Uterus (tissue), 4 donors: ENCODE data around the gene CALML6. TPM values are rescaled to one million over a fixed set of nuclear protein-coding genes. Genes with fewer than 3 reads are reported as not detected.

ENCODE experiments used
- DNase-seq, 2 donors: peaks; one replicate each; pipeline ENCODE4 v3.0.0-alpha.2; 2019 to 2020
- H3K27ac ChIP-seq, 2 donors: fragments of 200-600 bp; sonication (generic); 1 replicate in 1 of 2; 2 replicates in 1 of 2; pipeline ENCODE4 v1.5.1; 2016 to 2018
- H3K27me3 ChIP-seq, 2 donors: fragments of 200-600 bp; sonication (generic); one replicate each; pipeline ENCODE4 v1.5.1; 2018 to 2019; ENCODE audit warnings: control low read depth in 1 of 2
- H3K36me3 ChIP-seq, 2 donors: fragments of 200-600 bp; sonication (generic); one replicate each; pipeline ENCODE4 v1.5.1; 2019; ENCODE audit warnings: control low read depth in 1 of 2
- H3K4me1 ChIP-seq, 2 donors: fragments of 200-600 bp; sonication (generic); one replicate each; pipeline ENCODE4 v1.5.1; 2018 to 2019; ENCODE audit warnings: control low read depth in 1 of 2
- H3K4me3 ChIP-seq, 2 donors: fragments of 200-600 bp; sonication (generic); 1 replicate in 1 of 2; 2 replicates in 1 of 2; pipeline ENCODE4 v1.5.1; 2018 to 2019; ENCODE audit warnings: mild to moderate bottlenecking in 1 of 2
- H3K9me3 ChIP-seq, 2 donors: fragments of 200-600 bp; sonication (generic); one replicate each; pipeline ENCODE4 v1.5.1; 2019; ENCODE audit warnings: control low read depth in 1 of 2
- POLR2A ChIP-seq, 2 donors: fragments of 450-650 bp; IDR thresholded peaks; one replicate each; pipeline ENCODE4 v1.6.1; 2016; ENCODE audit warnings: antibody characterized with exemption in 2 of 2, mild to moderate bottlenecking in 1 of 2, moderate library complexity in 1 of 2
- intact Hi-C: fragments of 100-400 bp; cut with DNase I; formaldehyde crosslinking; loops from one replicate; pipeline ENCODE4 v1.15.1; 2023; ENCODE audit warnings: low total_unique reads
- total RNA-seq, 4 donors: library from RNA; depleted of rRNA in 3 of 4; stranded (reverse); fragments of >200 nt in 3 of 4; gene quantifications; one replicate each; pipeline versions ENCODE4 v1.1.0 to v1.2.4, GENCODE V29; 2014 to 2023
- TF ChIP-seq, protein P1 (sequence below), 4 experiments: fragments of 200-600 bp in 2 of 4; fragments of 450-650 bp in 2 of 4; sonication (generic) in 2 of 4; IDR thresholded peaks; one replicate each; pipeline ENCODE4 v1.5.1; 2016 to 2019; ENCODE audit warnings: antibody characterized with exemption in 4 of 4, mild to moderate bottlenecking in 2 of 4, moderate library complexity in 1 of 4
- donor health status: DM: yes; HTN: yes; CAD: no.

CALML6 gene
- total RNA-seq, 4 donors from 2014 or later, result 0.58 TPM; not detected in 3

GRCh38 chr1:1917995-1918900 is 3.2 kb downstream of the CALML6 start:
- Histone ChIP-seq H3K4me3 (peak overlapping the region; percentile 1 to 57), H3K4me1 (peaks cover 0 to 14% of the 10 kb centered on the region in 2 donors), H3K27me3 (no peaks in the 10 kb centered on the region), H3K9me3 (no peaks in the 10 kb centered on the region), H3K36me3 (no peaks in the 10 kb centered on the region), H3K27ac (peak overlapping the region in 1 of 2 donors; percentile 72)
- TF ChIP-seq, protein P1, sequence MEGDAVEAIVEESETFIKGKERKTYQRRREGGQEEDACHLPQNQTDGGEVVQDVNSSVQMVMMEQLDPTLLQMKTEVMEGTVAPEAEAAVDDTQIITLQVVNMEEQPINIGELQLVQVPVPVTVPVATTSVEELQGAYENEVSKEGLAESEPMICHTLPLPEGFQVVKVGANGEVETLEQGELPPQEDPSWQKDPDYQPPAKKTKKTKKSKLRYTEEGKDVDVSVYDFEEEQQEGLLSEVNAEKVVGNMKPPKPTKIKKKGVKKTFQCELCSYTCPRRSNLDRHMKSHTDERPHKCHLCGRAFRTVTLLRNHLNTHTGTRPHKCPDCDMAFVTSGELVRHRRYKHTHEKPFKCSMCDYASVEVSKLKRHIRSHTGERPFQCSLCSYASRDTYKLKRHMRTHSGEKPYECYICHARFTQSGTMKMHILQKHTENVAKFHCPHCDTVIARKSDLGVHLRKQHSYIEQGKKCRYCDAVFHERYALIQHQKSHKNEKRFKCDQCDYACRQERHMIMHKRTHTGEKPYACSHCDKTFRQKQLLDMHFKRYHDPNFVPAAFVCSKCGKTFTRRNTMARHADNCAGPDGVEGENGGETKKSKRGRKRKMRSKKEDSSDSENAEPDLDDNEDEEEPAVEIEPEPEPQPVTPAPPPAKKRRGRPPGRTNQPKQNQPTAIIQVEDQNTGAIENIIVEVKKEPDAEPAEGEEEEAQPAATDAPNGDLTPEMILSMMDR (IDR thresholded peaks at IDR 0.05), result no peak
- TF ChIP-seq POLR2A (IDR thresholded peaks at IDR 0.05), result no peak
- intact Hi-C loops, result no loop called here
- no peak for DNase-seq

DNA sequence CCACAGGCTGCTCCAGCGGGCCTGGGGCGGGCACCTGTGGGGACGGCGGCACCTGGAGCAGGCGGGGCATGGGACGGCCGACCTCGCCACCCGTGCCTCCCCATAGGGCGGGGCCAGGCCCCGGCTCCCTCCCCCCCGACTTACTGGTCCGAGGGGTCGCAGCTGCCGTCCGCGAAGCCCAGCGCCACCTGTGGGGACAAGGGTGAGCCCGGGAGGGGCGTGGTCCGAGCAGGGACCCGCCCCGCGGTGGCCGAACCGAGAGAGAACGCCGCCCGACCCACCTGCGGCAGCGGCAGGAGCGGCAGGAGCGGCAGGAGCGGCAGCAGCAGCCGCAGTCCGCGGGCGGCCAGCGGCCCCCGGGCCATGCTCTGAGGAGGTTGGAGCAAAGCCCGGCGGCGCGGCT is 3.8 kb downstream of the CALML6 start, which contains the start of gene TMEM52:
TSS of gene TMEM52 (minus strand) at position 379 of the 403 bp plus-strand sequence. CDS start at position 365, 14 bp downstream.
- H3K9me3 ChIP-seq, result no peaks in the 10 kb centered on the region
- peaks cover 0 to 14% of the 10 kb centered on the region in 2 donors for H3K4me1 ChIP-seq
- peak within 1 kb of the TSS; percentile 1 to 57 for H3K4me3 ChIP-seq
- H3K27me3 ChIP-seq, result no peaks in the 10 kb centered on the region
- intact Hi-C loops, result no loop called here
- DNase-seq, result no peak
- peak within 1 kb of the TSS in 1 of 2 donors; percentile 72 for H3K27ac ChIP-seq
- TF ChIP-seq, protein P1 (IDR thresholded peaks at IDR 0.05), result no peak
- TF ChIP-seq POLR2A (IDR thresholded peaks at IDR 0.05), result peak; percentile 33 to 55
- no peaks in the 10 kb centered on the region for H3K36me3 ChIP-seq

- no peaks in the 10 kb centered on the region for H3K9me3 ChIP-seq
- no peaks in the 10 kb centered on the region for H3K27me3 ChIP-seq
- H3K27ac ChIP-seq, result peak overlapping the region in 1 of 2 donors; percentile 72
- intact Hi-C loops, result no loop called here
- peak overlapping the region in 1 of 2 donors; percentile 57 for H3K4me3 ChIP-seq
- DNase-seq, result peak; percentile 97 to 98
- no peaks in the 10 kb centered on the region for H3K36me3 ChIP-seq
- TF ChIP-seq POLR2A (IDR thresholded peaks at IDR 0.05), result peak in 1 of 2 donors; percentile 25
- TF ChIP-seq, protein P1 (IDR thresholded peaks at IDR 0.05), result no peak
- H3K4me1 ChIP-seq, result peaks cover 0 to 14% of the 10 kb centered on the region in 2 donors
Measured at GRCh38 chr1:1919304-1920056, 4.4 kb downstream of the CALML6 start.

- no peak for DNase-seq
Measured at GRCh38 chr1:1920057-1920607, 5.1 kb downstream of the CALML6 start.

More at GRCh38 chr1:1920057-1920607, 5.1 kb downstream of the CALML6 start:
- Histone ChIP-seq H3K27me3 (no peaks in the 10 kb centered on the region), H3K27ac (peak overlapping the region in 1 of 2 donors; percentile 72), H3K4me1 (peaks cover 0 to 14% of the 10 kb centered on the region in 2 donors), H3K36me3 (no peaks in the 10 kb centered on the region), H3K9me3 (no peaks in the 10 kb centered on the region), H3K4me3 (no peak overlapping the region)
- no peak for TF ChIP-seq POLR2A (IDR thresholded peaks at IDR 0.05)
- TF ChIP-seq, protein P1 (IDR thresholded peaks at IDR 0.05), result no peak
- intact Hi-C loops, result no loop called here
